ENCODE measurements around the gene BMP6.
"Not testable (repeated sequence)": the region's sequence is repeated elsewhere in the genome, so short reads cannot be mapped to it uniquely, and the experiment has no call there.

The BMP6 gene

GRCh38 chr6:7891078-7891872, 165.4 kb downstream of the BMP6 start:
- DNase-seq = no peak

GRCh38 chr6:7892367-7892766, 166.5 kb downstream of the BMP6 start:
- not testable (repeated sequence) for DNase-seq

- no peak for DNase-seq
Measured at GRCh38 chr6:7893342-7893741, 167.4 kb downstream of the BMP6 start.

GRCh38 chr6:7894262-7895124, 168.6 kb downstream of the BMP6 start:
- no peak for DNase-seq

GRCh38 chr6:7895125-7895423, 169.2 kb downstream of the BMP6 start:
- no peak for DNase-seq

- no peak for DNase-seq
Measured at GRCh38 chr6:7896465-7896987, 170.6 kb downstream of the BMP6 start.

GRCh38 chr6:7897461-7898192, 171.7 kb downstream of the BMP6 start:
- DNase-seq = no peak

GRCh38 chr6:7898193-7898586, 172.3 kb downstream of the BMP6 start:
- DNase-seq = not testable (repeated sequence)

- no peak for DNase-seq
Measured at GRCh38 chr6:7899101-7899888, 173.4 kb downstream of the BMP6 start.

- DNase-seq = no peak
Measured at GRCh38 chr6:7899889-7900213, 174.0 kb downstream of the BMP6 start.

- DNase-seq = no peak
Measured at GRCh38 chr6:7900621-7901020, 174.7 kb downstream of the BMP6 start.

GRCh38 chr6:7901056-7901455, 175.2 kb downstream of the BMP6 start:
- no peak for DNase-seq

GRCh38 chr6:7901780-7902179, 175.9 kb downstream of the BMP6 start:
- no peak for DNase-seq

GRCh38 chr6:7902221-7902620, 176.3 kb downstream of the BMP6 start:
- DNase-seq = no peak

GRCh38 chr6:7902867-7903266, 177.0 kb downstream of the BMP6 start:
- no peak for DNase-seq

- DNase-seq = no peak
Measured at GRCh38 chr6:7903673-7904072, 177.8 kb downstream of the BMP6 start.

- DNase-seq = no peak
Measured at GRCh38 chr6:7904654-7905319, 178.9 kb downstream of the BMP6 start.

GRCh38 chr6:7905416-7905815, 179.5 kb downstream of the BMP6 start:
- DNase-seq = no peak

- DNase-seq = no peak
Measured at GRCh38 chr6:7906741-7907140, 180.8 kb downstream of the BMP6 start.

- no peak for DNase-seq
Measured at GRCh38 chr6:7907159-7907558, 181.3 kb downstream of the BMP6 start.

- peak; percentile 51 to 76 for DNase-seq
Measured at GRCh38 chr6:7909323-7910276, 183.7 kb downstream of the BMP6 start.

Measured in stimulated activated CD4-positive, alpha-beta T cell treated with anti-CD3 and anti-CD28 coated beads, Interleukin-2, amount 100 ng/mL, for 24 hours (primary cell).